Measurements from ENCODE around the gene SLC4A9.
"Not testable (repeated sequence)": the region's sequence is repeated elsewhere in the genome, so short reads cannot be mapped to it uniquely, and the experiment has no call there.

- TF ChIP-seq, protein P1, sequence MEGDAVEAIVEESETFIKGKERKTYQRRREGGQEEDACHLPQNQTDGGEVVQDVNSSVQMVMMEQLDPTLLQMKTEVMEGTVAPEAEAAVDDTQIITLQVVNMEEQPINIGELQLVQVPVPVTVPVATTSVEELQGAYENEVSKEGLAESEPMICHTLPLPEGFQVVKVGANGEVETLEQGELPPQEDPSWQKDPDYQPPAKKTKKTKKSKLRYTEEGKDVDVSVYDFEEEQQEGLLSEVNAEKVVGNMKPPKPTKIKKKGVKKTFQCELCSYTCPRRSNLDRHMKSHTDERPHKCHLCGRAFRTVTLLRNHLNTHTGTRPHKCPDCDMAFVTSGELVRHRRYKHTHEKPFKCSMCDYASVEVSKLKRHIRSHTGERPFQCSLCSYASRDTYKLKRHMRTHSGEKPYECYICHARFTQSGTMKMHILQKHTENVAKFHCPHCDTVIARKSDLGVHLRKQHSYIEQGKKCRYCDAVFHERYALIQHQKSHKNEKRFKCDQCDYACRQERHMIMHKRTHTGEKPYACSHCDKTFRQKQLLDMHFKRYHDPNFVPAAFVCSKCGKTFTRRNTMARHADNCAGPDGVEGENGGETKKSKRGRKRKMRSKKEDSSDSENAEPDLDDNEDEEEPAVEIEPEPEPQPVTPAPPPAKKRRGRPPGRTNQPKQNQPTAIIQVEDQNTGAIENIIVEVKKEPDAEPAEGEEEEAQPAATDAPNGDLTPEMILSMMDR (IDR thresholded peaks at IDR 0.05): not testable (repeated sequence)
- TF ChIP-seq POLR2A (IDR thresholded peaks at IDR 0.05): not testable (repeated sequence)
These were observed 16.1 kb upstream of the SLC4A9 start for GRCh38 chr5:140343849-140344248.
